ENCODE results near the gene AIG1.
"Not testable (repeated sequence)": the region's sequence is repeated elsewhere in the genome, so short reads cannot be mapped to it uniquely, and the experiment has no call there.

The AIG1 gene

GRCh38 chr6:143059663-143060353 lies 881 bp upstream of the AIG1 start:
- DNase-seq = peak in 1 of 2 donors; percentile 32

GRCh38 chr6:143060354-143060805 lies 309 bp upstream of the AIG1 start:
- DNase-seq = peak; percentile 86 to 87

DNA sequence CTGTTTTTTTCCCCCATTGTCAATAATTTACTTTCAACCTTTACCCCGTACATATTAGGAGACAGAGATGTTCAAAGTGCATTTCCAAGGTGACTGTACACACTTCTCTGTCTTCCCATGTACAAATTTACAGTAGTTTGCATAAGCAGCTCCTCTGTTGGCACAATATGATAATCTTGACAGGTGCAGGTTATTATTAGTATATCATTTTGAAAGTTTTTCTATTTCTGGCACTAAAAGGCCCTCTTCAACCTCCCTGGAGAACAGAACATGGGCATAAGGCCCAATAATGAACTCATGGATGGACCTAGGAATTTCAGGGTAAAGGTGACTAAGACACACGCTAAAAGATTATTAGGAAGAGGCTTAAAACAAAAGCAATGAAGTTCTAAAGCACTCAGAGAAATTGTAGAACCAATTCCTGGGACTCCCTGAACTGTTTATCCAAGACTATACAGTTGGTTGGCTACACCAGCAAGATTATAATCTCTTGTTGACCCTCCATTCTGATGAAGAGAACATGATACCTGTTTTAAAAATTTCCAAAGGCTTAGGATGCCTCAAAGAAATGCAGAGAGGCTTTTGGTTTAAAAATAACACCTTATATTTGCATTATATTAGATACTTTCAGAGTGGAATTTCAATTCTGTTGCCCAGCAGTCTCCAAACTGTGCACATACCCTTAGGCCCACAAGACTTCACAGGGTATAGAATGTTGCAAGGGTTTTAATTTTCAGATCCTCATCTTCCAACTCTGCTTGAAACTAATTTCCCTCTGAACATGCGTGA lies 1.1 kb downstream of the AIG1 start:
- DNase-seq = no peak

- no peak for DNase-seq
Measured at GRCh38 chr6:143062551-143062950, 1.9 kb downstream of the AIG1 start.

DNA sequence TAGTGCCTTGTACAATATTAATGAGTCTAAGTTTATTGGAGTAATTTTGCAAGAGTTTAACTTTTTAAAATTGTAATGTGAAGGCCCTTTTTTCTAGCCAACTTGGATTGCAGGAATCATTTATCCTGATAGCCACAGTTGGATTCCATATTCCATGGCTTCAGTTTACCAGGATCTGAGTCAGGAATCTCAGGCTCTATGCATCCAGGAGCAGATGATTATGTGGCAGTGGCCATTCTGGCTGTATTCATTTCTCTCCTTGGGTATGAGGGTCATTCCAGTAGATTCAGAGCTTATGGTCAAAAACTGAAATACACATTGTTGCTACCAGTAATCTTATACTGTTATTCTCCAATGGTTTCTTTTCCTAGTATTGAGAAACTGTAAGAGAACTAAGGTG lies 2.9 kb downstream of the AIG1 start:
- DNase-seq = no peak

- no peak for DNase-seq
Measured at GRCh38 chr6:143064271-143064670, 3.6 kb downstream of the AIG1 start.

- no peak for DNase-seq
Measured at GRCh38 chr6:143064951-143065683, 4.4 kb downstream of the AIG1 start.

DNA sequence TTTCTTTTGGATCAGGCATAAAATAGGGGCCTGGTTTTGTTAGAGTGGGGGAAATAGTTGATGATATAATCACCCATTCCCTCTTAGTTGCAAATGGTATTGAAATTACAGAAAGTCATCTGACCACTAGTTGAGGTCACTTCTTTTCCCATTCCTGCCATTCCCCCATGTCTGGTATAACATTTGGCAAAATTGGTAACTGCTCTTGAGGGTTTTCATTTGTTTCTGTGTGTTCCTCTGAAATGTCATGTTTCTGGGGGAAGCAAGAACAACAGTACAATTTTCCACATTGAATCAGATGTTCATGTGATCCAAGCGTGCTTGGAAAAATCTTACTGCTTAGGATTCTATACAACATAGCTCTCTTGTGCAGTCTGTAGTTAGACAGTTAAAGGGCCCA lies 7.3 kb downstream of the AIG1 start:
- DNase-seq = no peak

- DNase-seq = no peak
Measured at GRCh38 chr6:143074101-143074500, 13.4 kb downstream of the AIG1 start.

- DNase-seq = no peak
Measured at GRCh38 chr6:143074670-143075318, 14.1 kb downstream of the AIG1 start.

- DNase-seq = no peak
Measured at GRCh38 chr6:143078468-143079324, 18.0 kb downstream of the AIG1 start.

- DNase-seq = no peak
Measured at GRCh38 chr6:143079325-143079640, 18.6 kb downstream of the AIG1 start.

DNA sequence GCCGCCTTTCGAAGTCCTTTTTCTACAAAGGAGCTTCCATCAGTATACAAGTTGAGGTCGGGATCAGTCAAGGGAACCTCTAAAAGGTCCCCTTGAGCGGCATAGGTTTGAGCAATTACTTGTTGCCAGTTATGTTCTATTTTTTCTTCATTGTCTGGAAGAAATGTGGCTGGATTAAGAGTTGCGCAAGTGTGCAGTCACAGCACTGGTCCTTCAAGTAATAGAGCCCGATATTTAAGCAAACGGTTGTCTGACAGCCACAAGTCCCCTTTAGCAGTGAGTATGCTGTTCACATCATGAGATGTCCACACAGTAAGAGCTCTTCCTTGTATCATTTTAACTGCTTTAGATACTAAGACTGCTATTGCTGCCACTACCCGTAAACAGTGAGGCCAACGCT lies 21.6 kb downstream of the AIG1 start:
- DNase-seq = not testable (repeated sequence)

DNA sequence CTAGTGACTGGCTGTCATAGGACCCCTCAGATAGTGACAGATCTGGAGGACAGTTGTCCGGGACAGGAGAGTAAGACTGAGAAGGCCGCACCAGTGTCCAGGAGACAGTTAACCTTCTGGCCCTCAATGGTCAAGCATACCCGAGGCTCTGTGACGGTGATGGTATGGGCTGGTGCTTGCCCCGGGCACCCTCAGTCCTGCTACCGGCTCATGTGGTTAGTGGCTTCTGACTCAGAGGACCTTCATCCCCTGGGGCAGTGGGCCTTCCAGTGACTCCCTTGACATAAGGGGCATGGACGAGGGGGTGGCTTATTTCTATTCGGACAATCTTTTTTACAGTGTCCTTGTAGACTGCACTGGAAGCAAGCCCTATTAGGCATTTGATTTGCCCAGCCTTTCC lies 23.3 kb downstream of the AIG1 start:
- not testable (repeated sequence) for DNase-seq

GRCh38 chr6:143087335-143087734 lies 26.6 kb downstream of the AIG1 start:
- not testable (repeated sequence) for DNase-seq

- no peak for DNase-seq
Measured at GRCh38 chr6:143087856-143088255, 27.2 kb downstream of the AIG1 start.

GRCh38 chr6:143090314-143091044 lies 29.8 kb downstream of the AIG1 start:
- no peak for DNase-seq

GRCh38 chr6:143092768-143093167 lies 32.1 kb downstream of the AIG1 start:
- DNase-seq = no peak

DNA sequence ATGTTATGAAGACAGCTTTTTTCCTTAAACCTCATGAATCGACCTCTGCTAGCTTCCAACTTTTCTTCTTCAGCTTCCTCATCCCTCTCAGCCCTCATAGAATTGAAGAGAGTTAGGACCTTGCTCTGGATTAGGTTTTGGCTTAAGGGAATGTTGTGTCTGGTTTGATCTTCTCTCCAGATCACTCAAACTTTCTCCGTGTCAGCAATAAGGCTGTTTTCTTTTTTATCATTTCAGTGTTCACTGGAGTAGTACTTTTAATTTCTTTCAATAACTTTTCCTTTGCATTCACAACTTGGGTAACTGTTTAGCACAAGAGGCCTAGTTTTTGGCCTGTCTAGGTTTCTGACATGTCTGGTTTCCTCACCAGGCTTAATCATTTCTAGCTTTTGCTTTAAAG lies 32.6 kb downstream of the AIG1 start:
- no peak for DNase-seq

GRCh38 chr6:143096403-143096802 lies 35.7 kb downstream of the AIG1 start:
- DNase-seq = peak in 1 of 2 donors; percentile 17

DNA sequence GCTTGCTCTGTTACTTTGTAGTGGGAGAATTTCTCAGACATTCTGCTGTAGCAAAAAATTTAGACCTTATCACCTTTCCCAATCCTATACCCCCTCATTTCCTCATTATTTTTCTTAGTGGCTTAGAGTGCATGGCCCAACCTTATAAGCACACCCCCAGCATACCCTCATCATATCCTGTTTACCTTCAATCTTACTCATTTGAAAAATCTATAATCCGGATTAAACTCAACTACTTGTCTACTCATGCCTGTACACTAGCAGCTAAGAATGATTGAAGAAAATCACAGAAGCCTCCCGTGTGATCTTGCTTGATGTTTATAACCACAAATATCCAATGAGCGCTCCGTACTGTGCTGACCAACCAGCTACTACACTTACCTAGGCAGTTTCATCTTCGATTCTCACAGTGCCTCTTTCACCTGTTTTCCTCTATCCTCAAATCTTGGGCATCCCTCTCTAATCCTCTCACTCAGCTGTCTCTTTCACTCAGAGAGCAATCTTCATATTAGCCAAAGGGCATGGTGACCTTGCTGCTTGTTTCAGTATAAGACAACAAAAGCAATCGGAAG lies 36.6 kb downstream of the AIG1 start:
- DNase-seq = peak; percentile 11 to 55

Data from CD4-positive, alpha-beta T cell treated with Interleukin-4 for 1 hour (primary cell).